Islet precursor cell (in vitro differentiated cells): Measurements from ENCODE around the gene RBBP8NL.
"Not testable (repeated sequence)": the region's sequence is repeated elsewhere in the genome, so short reads cannot be mapped to it uniquely, and the experiment has no call there.

Experiments
- DNase-seq: peaks from one replicate; pipeline ENCODE4 v3.0.0-alpha.2; 2018

The RBBP8NL gene

DNA sequence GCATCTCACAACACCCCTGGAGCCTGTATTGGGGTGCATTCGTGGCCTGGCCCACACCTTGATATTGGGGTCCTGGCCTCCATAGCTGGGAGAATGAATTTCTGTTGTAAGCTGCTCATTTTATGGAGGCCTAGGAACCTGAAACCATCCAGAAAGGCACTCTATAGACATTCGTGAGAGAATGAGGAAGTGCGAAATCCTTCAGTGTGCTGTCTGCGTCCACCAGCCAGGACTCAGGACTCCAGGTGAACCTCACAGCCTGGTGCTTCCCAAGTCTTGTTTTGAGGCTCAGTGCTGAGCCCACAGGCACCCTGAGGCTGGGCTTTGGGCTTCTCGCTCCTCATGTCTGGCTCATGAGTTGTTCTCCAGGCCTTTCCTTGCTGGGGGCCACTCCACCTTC is 11.9 kb upstream of the RBBP8NL start:
- no peak for DNase-seq

GRCh38 chr20:62437927-62438326 is 10.6 kb upstream of the RBBP8NL start:
- DNase-seq, result no peak

- DNase-seq, result no peak
Observed at GRCh38 chr20:62437496-62437895, 10.2 kb upstream of the RBBP8NL start.

GRCh38 chr20:62436692-62437091 is 9.4 kb upstream of the RBBP8NL start:
- DNase-seq, result no peak

DNA sequence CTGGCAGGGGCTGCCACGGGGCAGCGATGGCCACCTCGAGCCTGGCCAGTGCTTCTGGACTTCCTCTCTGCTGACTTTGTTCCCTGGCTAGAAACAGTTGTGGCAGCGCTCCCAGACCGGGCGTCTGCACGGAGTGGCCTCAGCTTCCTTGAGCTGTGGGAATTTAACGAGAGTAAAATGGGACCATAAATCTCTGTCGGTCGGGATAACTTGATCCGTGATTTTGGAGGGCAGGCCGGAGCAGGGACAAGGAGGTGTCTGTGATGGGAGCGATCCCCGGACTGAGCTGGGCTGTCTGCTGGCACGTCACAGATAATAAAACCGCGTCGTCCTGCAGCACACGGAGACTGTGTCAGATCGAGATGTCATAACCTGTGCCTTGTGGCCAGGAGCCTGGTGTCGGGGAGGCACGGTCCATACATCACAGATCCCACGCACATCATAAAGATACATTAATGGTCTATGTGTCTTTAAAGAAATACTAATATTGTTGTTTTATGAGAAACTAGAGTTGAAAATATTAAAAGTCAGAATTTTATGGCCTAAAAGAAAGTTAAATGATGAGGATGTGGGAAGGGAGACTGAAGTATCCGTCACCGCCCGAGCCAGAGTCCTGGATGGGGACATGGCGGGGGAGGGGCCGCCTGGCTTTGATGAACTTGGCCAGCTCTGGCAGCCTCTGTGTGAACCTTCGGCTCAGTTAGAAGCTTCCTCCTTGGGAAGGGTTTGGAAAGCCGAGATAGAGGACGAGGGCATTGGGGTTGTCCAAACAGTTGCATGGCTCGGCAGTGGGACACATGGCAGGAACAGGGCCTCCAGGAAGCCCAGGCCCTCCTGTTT is 6.5 kb upstream of the RBBP8NL start:
- peak; percentile 66 for DNase-seq

- no peak for DNase-seq
Observed at GRCh38 chr20:62430866-62431447, 3.6 kb upstream of the RBBP8NL start.

- DNase-seq, result no peak
Observed at GRCh38 chr20:62430311-62430853, 3.0 kb upstream of the RBBP8NL start.

GRCh38 chr20:62429455-62430310 is 2.3 kb upstream of the RBBP8NL start:
- DNase-seq, result no peak

GRCh38 chr20:62428396-62429295 is 1.3 kb upstream of the RBBP8NL start:
- no peak for DNase-seq

- DNase-seq, result no peak
Observed at GRCh38 chr20:62428002-62428372, 648 bp upstream of the RBBP8NL start.

DNA sequence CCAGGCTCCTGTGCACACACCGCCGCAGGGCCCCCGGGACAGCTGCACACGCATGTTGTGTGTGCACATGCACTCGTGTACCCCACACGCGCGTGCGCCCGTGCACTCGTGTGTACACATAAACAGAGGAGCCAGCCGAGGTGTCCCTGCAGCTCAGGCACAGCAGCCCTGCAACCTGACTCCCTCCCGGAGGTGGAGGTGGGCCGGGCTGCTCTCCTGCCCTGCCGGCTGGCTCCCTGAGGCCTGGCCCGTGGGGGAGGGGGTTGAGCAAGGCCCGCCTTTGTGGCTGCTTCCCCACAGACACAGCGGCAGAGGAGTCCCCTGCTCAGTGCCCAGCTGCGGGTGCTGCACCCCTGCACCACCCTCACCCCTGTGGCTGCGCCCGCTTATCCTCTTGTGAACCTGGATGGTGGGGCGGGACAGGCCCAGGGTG is 624 bp downstream of the RBBP8NL start:
- peak; percentile 90 for DNase-seq

GRCh38 chr20:62426059-62426348 is 1.3 kb downstream of the RBBP8NL start:
- not testable (repeated sequence) for DNase-seq

DNA sequence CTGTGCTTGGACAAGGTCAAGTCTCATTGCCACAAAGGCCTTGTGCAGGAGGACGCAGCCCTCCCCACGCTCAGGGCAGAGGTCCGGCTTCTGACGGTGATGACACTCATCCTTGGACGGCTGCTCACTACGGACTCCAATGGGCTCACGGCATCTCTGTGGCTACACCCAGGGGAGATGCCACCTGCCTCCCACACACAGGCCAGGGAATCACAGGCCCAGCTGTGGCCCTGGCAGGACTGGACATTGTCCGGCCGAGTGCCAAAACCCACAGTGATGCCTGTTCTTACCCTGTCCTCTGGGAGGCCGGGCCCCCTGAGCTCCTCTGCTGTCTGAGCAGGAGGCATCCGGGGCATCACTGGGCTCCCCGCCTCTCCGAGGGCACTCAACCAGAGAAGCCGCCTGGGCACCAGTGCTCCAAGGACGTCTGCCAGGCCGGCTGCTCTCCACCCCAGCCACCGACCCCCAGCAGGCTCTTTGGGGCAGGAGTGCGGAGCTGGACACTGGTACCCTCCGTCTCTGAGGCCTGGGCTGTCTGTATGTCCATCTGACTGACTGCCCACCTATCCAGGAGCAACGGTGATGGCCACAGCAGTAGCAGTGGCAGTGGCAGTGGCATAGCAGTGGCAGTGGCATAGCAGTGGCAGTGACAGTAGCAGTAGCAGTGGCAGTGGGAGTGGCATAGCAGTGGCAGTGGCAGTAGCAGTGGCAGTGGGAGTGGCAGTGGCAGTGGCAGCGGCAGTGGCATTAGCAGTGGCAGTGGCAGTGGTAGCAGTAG is 1.9 kb downstream of the RBBP8NL start:
- DNase-seq, result no peak

DNA sequence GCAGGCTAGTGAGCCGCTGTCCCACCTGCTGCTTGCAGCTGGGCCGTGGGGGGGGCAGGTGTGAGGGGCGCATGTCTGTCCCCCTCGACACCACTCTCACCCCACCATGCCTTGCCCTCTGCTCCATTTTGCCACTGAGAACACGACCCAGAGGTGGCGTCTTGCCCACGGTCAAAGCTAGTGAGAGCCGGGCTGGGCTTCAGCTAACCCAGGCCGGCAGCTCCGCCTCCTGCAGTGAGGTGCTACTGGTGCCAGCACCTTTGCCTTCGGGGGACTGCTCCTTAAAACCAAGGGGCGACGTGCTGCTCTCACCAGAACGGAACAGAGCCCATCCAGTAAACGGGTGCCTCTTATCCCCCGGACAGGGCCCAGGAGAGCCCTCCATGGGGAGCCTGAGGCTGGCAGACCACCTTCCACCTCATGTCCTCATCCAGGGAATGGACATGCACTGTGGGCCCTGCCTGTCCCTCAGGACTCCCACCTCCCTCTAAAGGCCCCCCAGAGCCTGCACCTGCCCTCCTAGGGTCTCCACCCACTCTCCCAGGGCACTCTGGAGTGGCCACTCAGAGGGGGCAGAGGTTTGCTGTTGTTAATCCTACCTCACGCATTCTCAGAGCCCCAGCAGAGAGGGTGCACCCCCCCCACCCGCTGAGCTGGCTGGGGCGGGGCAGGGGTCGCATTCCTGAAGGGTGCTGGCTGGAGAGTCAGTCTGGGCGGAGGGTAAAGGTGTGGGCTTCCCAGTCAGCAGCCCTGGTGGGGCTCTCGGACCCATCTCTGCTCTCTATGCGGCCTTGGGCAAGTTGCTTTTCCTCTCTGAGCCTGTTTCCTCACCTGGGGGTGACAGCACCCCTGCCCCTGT is 2.9 kb downstream of the RBBP8NL start:
- DNase-seq, result peak; percentile 73

GRCh38 chr20:62423326-62423706 is 4.0 kb downstream of the RBBP8NL start:
- no peak for DNase-seq

- DNase-seq, result no peak
Observed at GRCh38 chr20:62422636-62423325, 4.6 kb downstream of the RBBP8NL start.

- DNase-seq, result no peak
Observed at GRCh38 chr20:62421716-62421990, 5.7 kb downstream of the RBBP8NL start.

- DNase-seq, result peak; percentile 73
Observed at GRCh38 chr20:62420846-62421715, 6.3 kb downstream of the RBBP8NL start.

DNA sequence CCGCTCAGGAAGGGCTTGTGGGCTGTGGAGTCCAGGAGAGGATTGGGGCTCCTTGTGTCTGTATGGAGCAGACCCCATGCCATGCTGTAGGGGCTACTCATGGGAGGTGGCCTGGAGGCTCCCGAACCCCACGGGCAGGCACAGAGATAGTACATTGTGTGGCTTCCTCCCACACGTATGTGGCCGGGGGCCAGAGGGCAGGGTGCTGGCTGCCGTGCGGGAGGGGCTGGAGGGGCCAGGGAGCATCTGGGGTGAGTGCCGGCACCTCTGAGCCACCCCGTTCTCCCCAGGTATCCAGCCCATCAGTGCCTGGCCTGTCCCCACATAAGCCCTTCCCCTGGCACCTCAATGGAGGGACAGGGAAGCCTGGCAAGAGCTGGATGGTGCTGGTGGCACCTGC is 7.6 kb downstream of the RBBP8NL start:
- DNase-seq, result no peak
